PC-3 (cell line): ENCODE measurements around the gene COL4A3. TPM values are rescaled to one million over a fixed set of nuclear protein-coding genes. Genes with fewer than 3 reads are reported as not detected.

Experiments
- ATAC-seq: fragments of 200-7000 bp; cut with Tn5 transposase; 2 replicates; pipeline ENCODE4 v1.9.1; 2020; ENCODE audit warnings: mild to moderate bottlenecking, moderate library complexity
- BruUV-seq: library from RNA; stranded (reverse); fragments of 400-500 nt; replicated peaks from 2 replicates; lab custom pipeline; 2021; lab: Mats Ljungman, UMichigan
- CTCF ChIA-PET: fragments of 300-600 bp; sonication (Branson Sonifier 250); formaldehyde crosslinking; loops from one replicate; lab custom pipeline; 2022; ENCODE audit warnings: antibody characterized with exemption; lab: Charles Lee
- POLR2A ChIA-PET: fragments of 300-600 bp; sonication (Branson Sonifier 250); formaldehyde crosslinking; loops from one replicate; lab custom pipeline; 2022; ENCODE audit warnings: antibody characterized with exemption; ENCODE audit not compliant: unreplicated experiment; lab: Charles Lee
- DNase-seq: peaks from one replicate; pipeline ENCODE4 v3.0.0-alpha.2; 2015
- H2AFZ ChIP-seq: fragments of 300-600 bp; sonication (generic); 2 replicates; pipeline ENCODE4 v1.6.0; 2016; ENCODE audit warnings: antibody characterized with exemption, low read length
- H3F3A ChIP-seq: fragments of 300-600 bp; sonication (generic); one replicate; pipeline ENCODE4 v1.6.0; 2017; ENCODE audit warnings: antibody characterized with exemption, low read length, control low read depth, mild to moderate bottlenecking; ENCODE audit not compliant: unreplicated experiment
- H3K27ac ChIP-seq: fragments of 300-600 bp; sonication (generic); 2 replicates; pipeline ENCODE4 v1.5.1; 2016; ENCODE audit warnings: mild to moderate bottlenecking, low read length
- H3K27me3 ChIP-seq: fragments of 300-600 bp; sonication (generic); 2 replicates; pipeline ENCODE4 v1.6.1; 2016; ENCODE audit warnings: low read length, mixed read lengths
- H3K36me3 ChIP-seq: fragments of 300-600 bp; sonication (generic); 2 replicates; pipeline ENCODE4 v1.6.1; 2016; ENCODE audit warnings: low read depth, mixed run types, low read length, mixed read lengths
- H3K4me1 ChIP-seq: fragments of 300-600 bp; sonication (generic); 2 replicates; pipeline ENCODE4 v1.5.1; 2016; ENCODE audit warnings: low read length; ENCODE audit not compliant: insufficient read depth
- H3K4me2 ChIP-seq: fragments of 300-600 bp; sonication (generic); 2 replicates; pipeline ENCODE4 v1.6.0; 2016; ENCODE audit warnings: low read length
- H3K4me3 ChIP-seq: fragments of 300-600 bp; sonication (generic); 2 replicates; pipeline ENCODE4 v1.5.1; 2016; ENCODE audit warnings: mild to moderate bottlenecking, low read length, mixed read lengths
- H3K79me2 ChIP-seq: fragments of 300-600 bp; sonication (generic); 2 replicates; pipeline ENCODE4 v1.6.1; 2017; ENCODE audit warnings: low read length, mixed read lengths
- H3K9ac ChIP-seq: fragments of 300-600 bp; sonication (generic); 2 replicates; pipeline ENCODE4 v1.6.0; 2016; ENCODE audit warnings: mild to moderate bottlenecking, low read length
- H3K9me2 ChIP-seq: fragments of 300-600 bp; sonication (generic); replicated peaks from 2 replicates; pipeline ENCODE4 v1.6.1; 2016; ENCODE audit warnings: mixed run types, low read length, mixed read lengths
- H3K9me3 ChIP-seq: fragments of 300-600 bp; sonication (generic); 2 replicates; pipeline ENCODE4 v1.6.1; 2016; ENCODE audit warnings: low read length, mixed read lengths
- H4K20me1 ChIP-seq: fragments of 300-600 bp; sonication (generic); 2 replicates; pipeline ENCODE4 v1.6.1; 2016; ENCODE audit warnings: low read length, mixed read lengths
- EZH2 ChIP-seq: fragments of 300-600 bp; sonication (generic); IDR thresholded peaks from one replicate; pipeline ENCODE4 v1.6.1; 2017; ENCODE audit warnings: antibody characterized with exemption, mild to moderate bottlenecking, low read length; ENCODE audit not compliant: unreplicated experiment
- EZH2phosphoT487 ChIP-seq: fragments of 300-600 bp; sonication (generic); IDR thresholded peaks from 2 replicates; pipeline ENCODE4 v1.6.1; 2018; ENCODE audit warnings: mild to moderate bottlenecking, antibody characterized with exemption, low read length, borderline replicate concordance
- intact Hi-C: fragments of 100-400 bp; cut with micrococcal nuclease; formaldehyde crosslinking; loops from 2 replicates; pipeline ENCODE4 v1.9.0; 2023
- total RNA-seq: library from RNA; depleted of rRNA; stranded (reverse); fragments of >200 nt; gene quantifications from 2 replicates; pipeline ENCODE4 v1.2.3, GENCODE V29; 2014
- TF ChIP-seq, protein P1 (sequence below): fragments of 300-600 bp; sonication (generic); conservative IDR thresholded peaks from 2 replicates; pipeline ENCODE4 v1.5.1; 2017; ENCODE audit warnings: antibody characterized with exemption, low read depth, mild to moderate bottlenecking, low read length

COL4A3 gene
- total RNA-seq, 1 experiment from 2014 or later = 0.73 TPM

DNA sequence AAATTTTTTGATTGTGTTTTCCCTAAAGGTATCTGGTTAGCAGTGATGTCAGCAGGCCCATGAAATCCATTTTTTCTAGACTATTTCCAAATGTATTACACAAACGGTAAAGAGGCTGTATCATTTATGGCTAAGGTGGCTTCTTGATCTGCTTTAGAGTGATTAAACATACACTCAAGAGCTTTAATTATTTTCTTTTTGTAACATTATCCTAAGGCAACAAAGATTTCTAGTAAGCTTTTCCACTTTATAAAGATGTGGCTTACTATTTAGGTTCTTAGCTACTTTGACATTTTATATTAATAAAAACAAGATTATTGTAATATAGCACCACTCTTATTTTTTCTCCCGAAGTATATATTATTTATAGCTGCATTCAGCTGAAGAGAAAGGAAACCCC is 177.1 kb downstream of the COL4A3 start:
- Histone ChIP-seq H3K27ac (no peak overlapping the region), H3K9me3 (no peaks in the 10 kb centered on the region), H3K36me3 (peaks cover 7% of the 10 kb centered on the region; the same call in 1 of the 2 replicates), H3K4me3 (no peak overlapping the region), H3K27me3 (no peaks in the 10 kb centered on the region), H3K9me2 (no peaks in the 10 kb centered on the region), H4K20me1 (no peaks in the 10 kb centered on the region), H3F3A (no peaks in the 10 kb centered on the region), H3K4me2 (no peak overlapping the region), H3K4me1 (no peaks in the 10 kb centered on the region), H3K79me2 (no peaks in the 10 kb centered on the region), H2AFZ (no peak overlapping the region), H3K9ac (no peak overlapping the region)
- TF ChIP-seq, protein P1, sequence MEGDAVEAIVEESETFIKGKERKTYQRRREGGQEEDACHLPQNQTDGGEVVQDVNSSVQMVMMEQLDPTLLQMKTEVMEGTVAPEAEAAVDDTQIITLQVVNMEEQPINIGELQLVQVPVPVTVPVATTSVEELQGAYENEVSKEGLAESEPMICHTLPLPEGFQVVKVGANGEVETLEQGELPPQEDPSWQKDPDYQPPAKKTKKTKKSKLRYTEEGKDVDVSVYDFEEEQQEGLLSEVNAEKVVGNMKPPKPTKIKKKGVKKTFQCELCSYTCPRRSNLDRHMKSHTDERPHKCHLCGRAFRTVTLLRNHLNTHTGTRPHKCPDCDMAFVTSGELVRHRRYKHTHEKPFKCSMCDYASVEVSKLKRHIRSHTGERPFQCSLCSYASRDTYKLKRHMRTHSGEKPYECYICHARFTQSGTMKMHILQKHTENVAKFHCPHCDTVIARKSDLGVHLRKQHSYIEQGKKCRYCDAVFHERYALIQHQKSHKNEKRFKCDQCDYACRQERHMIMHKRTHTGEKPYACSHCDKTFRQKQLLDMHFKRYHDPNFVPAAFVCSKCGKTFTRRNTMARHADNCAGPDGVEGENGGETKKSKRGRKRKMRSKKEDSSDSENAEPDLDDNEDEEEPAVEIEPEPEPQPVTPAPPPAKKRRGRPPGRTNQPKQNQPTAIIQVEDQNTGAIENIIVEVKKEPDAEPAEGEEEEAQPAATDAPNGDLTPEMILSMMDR = no peak
- TF ChIP-seq EZH2phosphoT487 (no peak), EZH2 (no peak)
- ATAC-seq (no peak), DNase-seq (no peak)
- intact Hi-C loops = no loop called here
- CTCF ChIA-PET = no interaction called here
- no TSS peak for BruUV-seq
- POLR2A ChIA-PET = no interaction called here

DNA sequence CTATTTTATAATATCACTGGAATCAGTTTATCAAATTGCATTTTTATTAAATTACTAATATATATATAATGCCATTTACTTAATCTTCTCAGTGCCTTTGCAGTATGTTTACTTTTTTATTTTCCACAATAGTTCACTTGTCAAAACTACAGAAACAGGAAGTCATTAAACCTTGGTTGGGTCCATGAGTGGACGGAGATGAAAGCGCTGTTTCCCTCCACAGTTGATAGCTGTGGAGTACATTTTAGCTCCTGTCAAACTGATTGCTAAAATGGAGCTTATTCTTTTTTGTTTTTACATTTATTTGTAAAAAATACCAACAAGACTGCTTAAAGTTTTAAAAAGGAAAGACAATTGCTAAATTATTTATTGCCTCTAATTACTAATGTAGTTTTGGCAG is 179.8 kb downstream of the COL4A3 start:
- H3K4me2 ChIP-seq = no peak overlapping the region
- POLR2A ChIA-PET = no interaction called here

DNA sequence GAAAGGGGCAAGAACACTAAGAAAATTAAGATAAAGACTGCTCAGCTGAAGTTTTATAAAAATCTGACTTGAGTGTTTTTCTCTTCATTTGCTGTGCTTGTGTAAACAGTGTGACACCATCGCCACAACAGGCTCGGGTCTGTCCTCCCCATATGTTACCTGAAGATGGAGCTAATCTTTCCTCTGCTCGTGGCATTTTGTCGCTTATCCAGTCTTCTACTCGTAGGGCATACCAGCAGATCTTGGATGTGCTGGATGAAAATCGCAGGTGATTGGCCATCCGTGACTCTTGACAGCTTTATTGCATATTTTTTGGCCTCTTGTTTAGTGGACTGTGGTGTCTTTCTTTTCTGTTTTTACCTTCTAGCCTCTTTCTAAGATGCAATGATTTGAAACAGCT is 182.7 kb downstream of the COL4A3 start:
- DNase-seq (peak; percentile 15), ATAC-seq (no peak)
- no peaks in the 10 kb centered on the region for H3K9me3 ChIP-seq
- H3K9me2 ChIP-seq = no peaks in the 10 kb centered on the region
- H2AFZ ChIP-seq = no peak overlapping the region
- H3K36me3 ChIP-seq = peaks cover 14% of the 10 kb centered on the region; the same call in 1 of the 2 replicates
- peaks cover 15% of the 10 kb centered on the region for H3K4me1 ChIP-seq
- H4K20me1 ChIP-seq = no peaks in the 10 kb centered on the region
- no peak overlapping the region for H3K4me2 ChIP-seq
- CTCF ChIA-PET = no interaction called here
- no peak overlapping the region for H3K4me3 ChIP-seq
- intact Hi-C loops = no loop called here
- no peaks in the 10 kb centered on the region for H3K27me3 ChIP-seq
- H3K79me2 ChIP-seq = no peaks in the 10 kb centered on the region
- no peak overlapping the region for H3K9ac ChIP-seq
- POLR2A ChIA-PET = interaction anchor here (0.6 kb wide), 2 partner anchors 81 to 206 kb away, joined by 8 to 12 read pairs; no protein-coding TSS in a partner anchor
- H3K27ac ChIP-seq = no peak overlapping the region
- TF ChIP-seq, protein P1 = peak; percentile 30; the same call in 1 of the 2 replicates
- TF ChIP-seq EZH2phosphoT487 = no peak
- BruUV-seq = no TSS peak
- no peaks in the 10 kb centered on the region for H3F3A ChIP-seq

More for the DNA sequence above, 179.8 kb downstream of the COL4A3 start:
- ATAC-seq (no peak), DNase-seq (no peak)
- no peaks in the 10 kb centered on the region for H3K27me3 ChIP-seq
- H3K9ac ChIP-seq = no peak overlapping the region
- H3F3A ChIP-seq = no peaks in the 10 kb centered on the region
- H2AFZ ChIP-seq = no peak overlapping the region
- no peak for TF ChIP-seq EZH2
- no peak for TF ChIP-seq EZH2phosphoT487
- CTCF ChIA-PET = no interaction called here
- no peaks in the 10 kb centered on the region for H4K20me1 ChIP-seq
- H3K4me3 ChIP-seq = no peak overlapping the region
- peaks cover 9% of the 10 kb centered on the region; the same call in 1 of the 2 replicates for H3K36me3 ChIP-seq
- no TSS peak for BruUV-seq
- H3K79me2 ChIP-seq = no peaks in the 10 kb centered on the region
- no peak overlapping the region for H3K27ac ChIP-seq
- intact Hi-C loops = no loop called here
- peaks cover under 1% of the 10 kb centered on the region; the same call in 1 of the 2 replicates for H3K4me1 ChIP-seq
- no peaks in the 10 kb centered on the region for H3K9me3 ChIP-seq
- no peaks in the 10 kb centered on the region for H3K9me2 ChIP-seq
